ENCODE results near the gene PLEKHA8. TPM values are rescaled to one million over a fixed set of nuclear protein-coding genes. Genes with fewer than 3 reads are reported as not detected.

PLEKHA8 gene
- total RNA-seq, 1 donor from 2014 or later, result 17.1 TPM

- Histone ChIP-seq H3K4me3 (ENCODE audit: low read depth, low read length) (peak overlapping the region; percentile 95), H3K27me3 (ENCODE audit: control insufficient read depth, insufficient read depth, low read length) (no peaks in the 10 kb centered on the region), H3K36me3 (ENCODE audit: control insufficient read depth, insufficient read depth, low read length) (peaks cover 2% of the 10 kb centered on the region)
- no peak for TF ChIP-seq CTCF (IDR thresholded peaks at IDR 0.05; ENCODE audit: insufficient read depth, low read length, severe bottlenecking)
- FAIRE-seq, result no peak
- DNase-seq (ENCODE audit: low read depth), result no peak
These were observed 108.0 kb downstream of the PLEKHA8 start for GRCh38 chr7:30136117-30136731.

GRCh38 chr7:30136743-30137485, 108.7 kb downstream of the PLEKHA8 start:
- H3K27me3 ChIP-seq (ENCODE audit: control insufficient read depth, insufficient read depth, low read length), result no peaks in the 10 kb centered on the region
- no peak for FAIRE-seq
- peak overlapping the region; percentile 95 for H3K4me3 ChIP-seq (ENCODE audit: low read depth, low read length)
- peaks cover 2% of the 10 kb centered on the region for H3K36me3 ChIP-seq (ENCODE audit: control insufficient read depth, insufficient read depth, low read length)
- no peak for DNase-seq (ENCODE audit: low read depth)
- no peak for TF ChIP-seq CTCF (IDR thresholded peaks at IDR 0.05; ENCODE audit: insufficient read depth, low read length, severe bottlenecking)

- DNase-seq (ENCODE audit: low read depth), result no peak
- TF ChIP-seq CTCF (IDR thresholded peaks at IDR 0.05; ENCODE audit: insufficient read depth, low read length, severe bottlenecking), result no peak
- H3K27me3 ChIP-seq (ENCODE audit: control insufficient read depth, insufficient read depth, low read length), result no peaks in the 10 kb centered on the region
- no peak overlapping the region for H3K4me3 ChIP-seq (ENCODE audit: low read depth, low read length)
- FAIRE-seq, result no peak
- peaks cover 2% of the 10 kb centered on the region for H3K36me3 ChIP-seq (ENCODE audit: control insufficient read depth, insufficient read depth, low read length)
These were observed 111.7 kb downstream of the PLEKHA8 start for GRCh38 chr7:30139836-30140384.

- no peak overlapping the region for H3K4me3 ChIP-seq (ENCODE audit: low read depth, low read length)
- no peak for DNase-seq (ENCODE audit: low read depth)
- no peak for TF ChIP-seq CTCF (IDR thresholded peaks at IDR 0.05; ENCODE audit: insufficient read depth, low read length, severe bottlenecking)
- no peak for FAIRE-seq
- H3K27me3 ChIP-seq (ENCODE audit: control insufficient read depth, insufficient read depth, low read length), result no peaks in the 10 kb centered on the region
- peaks cover 2% of the 10 kb centered on the region for H3K36me3 ChIP-seq (ENCODE audit: control insufficient read depth, insufficient read depth, low read length)
These were observed 112.2 kb downstream of the PLEKHA8 start for GRCh38 chr7:30140456-30140855.

GRCh38 chr7:30142710-30143109, 114.5 kb downstream of the PLEKHA8 start:
- Histone ChIP-seq H3K4me3 (ENCODE audit: low read depth, low read length) (no peak overlapping the region), H3K36me3 (ENCODE audit: control insufficient read depth, insufficient read depth, low read length) (peaks cover 4% of the 10 kb centered on the region), H3K27me3 (ENCODE audit: control insufficient read depth, insufficient read depth, low read length) (no peaks in the 10 kb centered on the region)
- no peak for TF ChIP-seq CTCF (IDR thresholded peaks at IDR 0.05; ENCODE audit: insufficient read depth, low read length, severe bottlenecking)
- FAIRE-seq, result peak; percentile 55
- peak; percentile 91 for DNase-seq (ENCODE audit: low read depth)

All from bronchial epithelial cell (primary cell).